ENCODE results near the gene CD58.

CD58 gene

GRCh38 chr1:116593977-116594376 is 23.2 kb upstream of the CD58 start:
- in situ Hi-C loops (cut with HindIII; ENCODE audit: low sequenced_read_pairs) = loop anchor here (25.0 kb wide), 1 partner anchor 468 kb away; the partner anchor contains the start of gene TTF2

- in situ Hi-C loops (cut with HindIII; ENCODE audit: low sequenced_read_pairs) = loop anchor here (25.0 kb wide), 1 partner anchor 469 kb away; the partner anchor contains the start of gene TTF2
Observed at GRCh38 chr1:116593401-116593800, 22.6 kb upstream of the CD58 start.

- in situ Hi-C loops (cut with HindIII; ENCODE audit: low sequenced_read_pairs) = loop anchor here (25.0 kb wide), 1 partner anchor 470 kb away; the partner anchor contains the start of gene TTF2
Observed at GRCh38 chr1:116591951-116592605, 21.3 kb upstream of the CD58 start.

- in situ Hi-C loops (cut with HindIII; ENCODE audit: low sequenced_read_pairs) = loop anchor here (25.0 kb wide), 1 partner anchor 471 kb away; the partner anchor contains the start of gene TTF2
Observed at GRCh38 chr1:116591006-116591950, 20.5 kb upstream of the CD58 start.

GRCh38 chr1:116590359-116591005 is 19.7 kb upstream of the CD58 start:
- in situ Hi-C loops (cut with HindIII; ENCODE audit: low sequenced_read_pairs) = loop anchor here (25.0 kb wide), 1 partner anchor 472 kb away; the partner anchor contains the start of gene TTF2

GRCh38 chr1:116589101-116589735 is 18.4 kb upstream of the CD58 start:
- in situ Hi-C loops (cut with HindIII; ENCODE audit: low sequenced_read_pairs) = loop anchor here (25.0 kb wide), 1 partner anchor 473 kb away; the partner anchor contains the start of gene TTF2

- in situ Hi-C loops (cut with HindIII; ENCODE audit: low sequenced_read_pairs) = loop anchor here (25.0 kb wide), 1 partner anchor 475 kb away; the partner anchor contains the start of gene TTF2
Observed at GRCh38 chr1:116587501-116588227, 16.8 kb upstream of the CD58 start.

- in situ Hi-C loops (cut with HindIII; ENCODE audit: low sequenced_read_pairs) = loop anchor here (25.0 kb wide), 1 partner anchor 476 kb away; the partner anchor contains the start of gene TTF2
Observed at GRCh38 chr1:116586741-116587143, 15.9 kb upstream of the CD58 start.

- in situ Hi-C loops (cut with HindIII; ENCODE audit: low sequenced_read_pairs) = loop anchor here (25.0 kb wide), 1 partner anchor 476 kb away; the partner anchor contains the start of gene TTF2
Observed at GRCh38 chr1:116585886-116586285, 15.1 kb upstream of the CD58 start.

GRCh38 chr1:116581323-116581885 is 10.6 kb upstream of the CD58 start:
- in situ Hi-C loops (cut with HindIII; ENCODE audit: low sequenced_read_pairs) = loop anchor here (25.0 kb wide), 1 partner anchor 481 kb away; the partner anchor contains the start of gene TTF2

- in situ Hi-C loops (cut with HindIII; ENCODE audit: low sequenced_read_pairs) = loop anchor here (25.0 kb wide), 1 partner anchor 482 kb away; the partner anchor contains the start of gene TTF2
Observed at GRCh38 chr1:116580446-116581322, 9.9 kb upstream of the CD58 start.

GRCh38 chr1:116579259-116579875 is 8.5 kb upstream of the CD58 start:
- in situ Hi-C loops (cut with HindIII; ENCODE audit: low sequenced_read_pairs) = loop anchor here (25.0 kb wide), 1 partner anchor 483 kb away; the partner anchor contains the start of gene TTF2

GRCh38 chr1:116578581-116578980 is 7.8 kb upstream of the CD58 start:
- in situ Hi-C loops (cut with HindIII; ENCODE audit: low sequenced_read_pairs) = loop anchor here (25.0 kb wide), 1 partner anchor 484 kb away; the partner anchor contains the start of gene TTF2

GRCh38 chr1:116577759-116578314 is 7.0 kb upstream of the CD58 start:
- in situ Hi-C loops (cut with HindIII; ENCODE audit: low sequenced_read_pairs) = loop anchor here (25.0 kb wide), 1 partner anchor 484 kb away; the partner anchor contains the start of gene TTF2

- in situ Hi-C loops (cut with HindIII; ENCODE audit: low sequenced_read_pairs) = loop anchor here (25.0 kb wide), 1 partner anchor 488 kb away; the partner anchor contains the start of gene TTF2
Observed at GRCh38 chr1:116574581-116575291, 3.9 kb upstream of the CD58 start.

- in situ Hi-C loops (cut with HindIII; ENCODE audit: low sequenced_read_pairs) = no loop called here
Observed at GRCh38 chr1:116573431-116574095, 2.7 kb upstream of the CD58 start.

All from endothelial cell of hepatic sinusoid (primary cell).